Activated B cell treated with CpG ODN at 0.5 μM for 24 hours (primary cell): ENCODE data around the gene EFHB. TPM values are rescaled to one million over a fixed set of nuclear protein-coding genes. Genes with fewer than 3 reads are reported as not detected.
"Not testable (repeated sequence)": the region's sequence is repeated elsewhere in the genome, so short reads cannot be mapped to it uniquely, and the experiment has no call there.

Experiments
- ATAC-seq: fragments of 200-7000 bp; cut with Tn5 transposase; one replicate; pipeline ENCODE4 v1.10.0; 2021; ENCODE audit warnings: low read depth, mild to moderate bottlenecking, moderate library complexity
- CTCF ChIA-PET: fragments of 350-600 bp; sonication (Branson Sonifier 250); formaldehyde crosslinking; loops from one replicate; lab custom pipeline; 2021; ENCODE audit warnings: antibody characterized with exemption; lab: Charles Lee
- POLR2A ChIA-PET: fragments of 350-600 bp; sonication (Branson Sonifier 250); formaldehyde crosslinking; loops from one replicate; lab custom pipeline; 2021; ENCODE audit warnings: antibody characterized with exemption; lab: Charles Lee
- DNase-seq: peaks from one replicate; pipeline ENCODE4 v3.0.0; 2022
- H3K27ac Mint-ChIP-seq: one replicate; pipeline ENCODE4 v1.8.0; 2020; ENCODE audit warnings: mixed read lengths
- H3K27me3 Mint-ChIP-seq: one replicate; pipeline ENCODE4 v1.8.0; 2021; ENCODE audit warnings: mixed read lengths
- H3K36me3 Mint-ChIP-seq: one replicate; pipeline ENCODE4 v1.8.0; 2021; ENCODE audit warnings: low read depth, mixed read lengths
- H3K4me1 Mint-ChIP-seq: one replicate; pipeline ENCODE4 v1.8.0; 2021; ENCODE audit warnings: mixed read lengths
- H3K4me3 Mint-ChIP-seq: one replicate; pipeline ENCODE4 v1.8.0; 2020; ENCODE audit warnings: mild to moderate bottlenecking, mixed read lengths
- H3K9me3 Mint-ChIP-seq: one replicate; pipeline ENCODE4 v1.8.0; 2020; ENCODE audit warnings: mixed read lengths
- intact Hi-C: fragments of 100-400 bp; cut with micrococcal nuclease; formaldehyde crosslinking; loops from one replicate; pipeline ENCODE4 v1.15.1; 2024
- total RNA-seq: library from RNA; stranded (reverse); gene quantifications from 2 replicates; pipeline ENCODE4 v1.2.3, GENCODE V29; 2022
- TF ChIP-seq, protein P1 (sequence below): fragments of 200-600 bp; IDR thresholded peaks from one replicate; pipeline ENCODE4 v1.8.0; 2022; ENCODE audit warnings: antibody characterized with exemption, mild to moderate bottlenecking

EFHB gene
- total RNA-seq, 1 donor from 2014 or later = 0.84 TPM

DNA sequence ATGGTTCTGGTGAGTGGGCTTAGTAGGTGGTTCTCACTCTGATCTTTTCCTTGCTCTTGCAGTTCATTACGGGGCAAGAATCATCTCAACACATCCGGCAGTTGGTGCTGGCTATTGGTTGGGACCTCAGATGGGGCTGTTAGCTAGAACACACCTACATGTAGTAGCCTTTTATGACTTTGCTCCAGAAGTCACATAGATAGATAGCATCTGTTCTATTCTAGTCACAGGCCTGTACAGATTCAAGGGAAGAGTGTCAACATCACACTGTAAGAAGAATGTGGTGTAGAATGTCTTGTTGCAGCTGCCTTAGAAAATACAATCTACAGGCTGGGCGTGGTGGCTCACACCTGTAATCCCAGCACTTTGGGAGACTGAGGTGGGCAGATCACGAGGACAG, 27.9 kb upstream of the EFHB start:
- H3K4me1 Mint-ChIP-seq = peaks cover 44% of the 10 kb centered on the region
- no peaks in the 10 kb centered on the region for H3K27me3 Mint-ChIP-seq
- TF ChIP-seq, protein P1, sequence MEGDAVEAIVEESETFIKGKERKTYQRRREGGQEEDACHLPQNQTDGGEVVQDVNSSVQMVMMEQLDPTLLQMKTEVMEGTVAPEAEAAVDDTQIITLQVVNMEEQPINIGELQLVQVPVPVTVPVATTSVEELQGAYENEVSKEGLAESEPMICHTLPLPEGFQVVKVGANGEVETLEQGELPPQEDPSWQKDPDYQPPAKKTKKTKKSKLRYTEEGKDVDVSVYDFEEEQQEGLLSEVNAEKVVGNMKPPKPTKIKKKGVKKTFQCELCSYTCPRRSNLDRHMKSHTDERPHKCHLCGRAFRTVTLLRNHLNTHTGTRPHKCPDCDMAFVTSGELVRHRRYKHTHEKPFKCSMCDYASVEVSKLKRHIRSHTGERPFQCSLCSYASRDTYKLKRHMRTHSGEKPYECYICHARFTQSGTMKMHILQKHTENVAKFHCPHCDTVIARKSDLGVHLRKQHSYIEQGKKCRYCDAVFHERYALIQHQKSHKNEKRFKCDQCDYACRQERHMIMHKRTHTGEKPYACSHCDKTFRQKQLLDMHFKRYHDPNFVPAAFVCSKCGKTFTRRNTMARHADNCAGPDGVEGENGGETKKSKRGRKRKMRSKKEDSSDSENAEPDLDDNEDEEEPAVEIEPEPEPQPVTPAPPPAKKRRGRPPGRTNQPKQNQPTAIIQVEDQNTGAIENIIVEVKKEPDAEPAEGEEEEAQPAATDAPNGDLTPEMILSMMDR = no peak
- H3K36me3 Mint-ChIP-seq = peaks cover 57% of the 10 kb centered on the region
- H3K9me3 Mint-ChIP-seq = no peaks in the 10 kb centered on the region
- DNase-seq (no peak), ATAC-seq (no peak)
- no peak overlapping the region for H3K27ac Mint-ChIP-seq
- H3K4me3 Mint-ChIP-seq = no peak overlapping the region
- CTCF ChIA-PET = no interaction called here
- intact Hi-C loops = no loop called here
- POLR2A ChIA-PET = no interaction called here

- peaks cover 36% of the 10 kb centered on the region for H3K4me1 Mint-ChIP-seq
- POLR2A ChIA-PET = no interaction called here
- H3K36me3 Mint-ChIP-seq = peaks cover 54% of the 10 kb centered on the region
Measured at GRCh38 chr3:19960696-19961095, 26.7 kb upstream of the EFHB start.

DNA sequence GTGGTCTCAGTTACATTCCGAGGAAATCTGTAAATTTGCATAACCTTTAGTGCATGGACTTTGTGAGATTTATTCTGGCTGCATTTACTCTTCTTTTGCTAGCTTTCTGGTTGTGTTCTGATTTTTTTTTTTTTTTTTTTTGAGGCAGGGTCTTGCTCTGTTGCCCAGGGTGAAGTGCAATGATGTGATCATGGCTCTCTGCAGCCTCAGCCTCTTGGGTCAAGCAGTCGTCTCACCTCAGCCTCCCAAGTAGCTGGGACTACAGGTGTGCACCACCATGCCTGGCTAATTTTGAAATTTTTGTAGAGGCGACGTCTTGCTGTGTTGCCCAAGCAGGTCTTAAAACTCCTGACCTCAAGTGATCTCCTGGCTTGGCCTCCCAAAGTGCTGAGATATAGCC, 25.5 kb upstream of the EFHB start:
- H3K27me3 Mint-ChIP-seq = no peaks in the 10 kb centered on the region
- intact Hi-C loops = no loop called here
- ChIA-PET CTCF (no interaction called here), POLR2A (no interaction called here)
- no peak for ATAC-seq
- H3K4me1 Mint-ChIP-seq = peaks cover 38% of the 10 kb centered on the region
- peaks cover 62% of the 10 kb centered on the region for H3K36me3 Mint-ChIP-seq
- no peaks in the 10 kb centered on the region for H3K9me3 Mint-ChIP-seq
- no peak overlapping the region for H3K4me3 Mint-ChIP-seq
- no peak overlapping the region for H3K27ac Mint-ChIP-seq
- TF ChIP-seq, protein P1 = no peak
- DNase-seq = no peak

More at GRCh38 chr3:19960696-19961095, 26.7 kb upstream of the EFHB start:
- H3K4me3 Mint-ChIP-seq = no peak overlapping the region
- ATAC-seq = no peak
- CTCF ChIA-PET = no interaction called here
- H3K9me3 Mint-ChIP-seq = no peaks in the 10 kb centered on the region
- H3K27me3 Mint-ChIP-seq = no peaks in the 10 kb centered on the region
- H3K27ac Mint-ChIP-seq = no peak overlapping the region
- intact Hi-C loops = no loop called here
- TF ChIP-seq, protein P1 = no peak
- no peak for DNase-seq

GRCh38 chr3:19957354-19957753, 23.3 kb upstream of the EFHB start:
- H3K27ac Mint-ChIP-seq, H3K4me3 Mint-ChIP-seq, DNase-seq, ATAC-seq, CTCF ChIA-PET, H3K9me3 Mint-ChIP-seq, H3K27me3 Mint-ChIP-seq, intact Hi-C loops: not testable (repeated sequence)
- Mint-ChIP-seq H3K36me3 (peaks cover 69% of the 10 kb centered on the region), H3K4me1 (peaks cover 30% of the 10 kb centered on the region)
- POLR2A ChIA-PET = interaction anchor here (0.6 kb wide), 1 partner anchor 1474 kb away, joined by 5 read pairs; no protein-coding TSS in a partner anchor

- TF ChIP-seq, protein P1 = no peak
- peaks cover 25% of the 10 kb centered on the region for H3K4me1 Mint-ChIP-seq
- CTCF ChIA-PET = no interaction called here
- intact Hi-C loops = no loop called here
- no peak overlapping the region for H3K27ac Mint-ChIP-seq
- H3K9me3 Mint-ChIP-seq = no peaks in the 10 kb centered on the region
- POLR2A ChIA-PET = no interaction called here
- H3K27me3 Mint-ChIP-seq = no peaks in the 10 kb centered on the region
- no peak for ATAC-seq
- DNase-seq = no peak
- H3K36me3 Mint-ChIP-seq = peaks cover 66% of the 10 kb centered on the region
- H3K4me3 Mint-ChIP-seq = no peak overlapping the region
Measured at GRCh38 chr3:19954676-19955075, 20.7 kb upstream of the EFHB start.

DNA sequence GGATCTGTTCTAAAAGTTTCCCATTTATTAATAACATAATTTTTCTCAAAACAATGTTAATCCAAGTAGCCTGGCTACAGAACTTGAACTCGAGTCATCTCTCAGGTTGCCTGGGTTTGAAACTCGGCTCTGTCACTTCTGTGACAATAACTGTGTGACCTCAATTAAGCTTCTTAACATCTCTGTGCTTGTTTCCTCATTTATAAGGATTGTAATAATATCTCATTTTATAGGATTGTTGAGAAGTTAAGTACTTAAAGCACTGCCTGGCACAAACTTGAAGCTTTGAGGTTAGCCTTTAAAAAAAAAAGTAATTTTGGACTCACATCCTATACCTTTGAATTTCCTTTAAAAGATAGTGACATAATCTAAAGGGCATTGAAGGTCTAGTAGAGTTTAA, 16.3 kb upstream of the EFHB start:
- ATAC-seq (no peak), DNase-seq (no peak)
- Mint-ChIP-seq H3K4me1 (peaks cover 50% of the 10 kb centered on the region), H3K9me3 (no peaks in the 10 kb centered on the region), H3K27me3 (no peaks in the 10 kb centered on the region), H3K36me3 (peaks cover 54% of the 10 kb centered on the region), H3K27ac (no peak overlapping the region), H3K4me3 (no peak overlapping the region)
- TF ChIP-seq, protein P1 = no peak
- POLR2A ChIA-PET = no interaction called here
- CTCF ChIA-PET = no interaction called here
- intact Hi-C loops = no loop called here
